ENCODE results near the gene RNASE8.

GRCh38 chr14:21048638-21049037, 9.0 kb upstream of the RNASE8 start:
- no peak for TF ChIP-seq CTCF (IDR thresholded peaks at IDR 0.05; ENCODE audit: low read depth, low read length)
- no peak for TF ChIP-seq EZH2phosphoT487 (IDR thresholded peaks at IDR 0.05; ENCODE audit: low read depth)

All from OCI-LY3 (cell line).